ENCODE results near the gene CASK. TPM values are rescaled to one million over a fixed set of nuclear protein-coding genes. Genes with fewer than 3 reads are reported as not detected.

Gene CASK
- total RNA-seq, 1 experiment from 2014 or later: 33.5 TPM

GRCh38 chrX:41600291-41600690, 323.1 kb downstream of the CASK start:
- CTCF ChIA-PET: no interaction called here
- Histone ChIP-seq H3K9me3 (ENCODE audit: control insufficient read depth, insufficient read depth, low read depth, low read length) (no peaks in the 10 kb centered on the region), H3K27ac (ENCODE audit: low read length) (no peak overlapping the region), H3K4me3 (ENCODE audit: low read depth in 2 of 2, low read length in 2 of 2) (no peak overlapping the region), H3K4me1 (ENCODE audit: control insufficient read depth, insufficient read depth, low read length) (no peaks in the 10 kb centered on the region), H3K27me3 (ENCODE audit: control insufficient read depth, insufficient read depth, low read length) (no peaks in the 10 kb centered on the region), H3K36me3 (ENCODE audit: control insufficient read depth, insufficient read depth, low read length) (no peaks in the 10 kb centered on the region)
- intact Hi-C loops (cut with micrococcal nuclease; ENCODE audit: unreplicated experiment): no loop called here
- in situ Hi-C loops (cut with HindIII; ENCODE audit: low pct_unique_long_range_greater_than_20kb, low sequenced_read_pairs): no loop called here
- POLR2A ChIA-PET: no interaction called here
- no peak for DNase-seq (ENCODE audit: low read depth, low spot score)
- BruUV-seq (replicated peaks): no TSS peak
- no peak for ATAC-seq
- TF ChIP-seq CTCF (IDR thresholded peaks at IDR 0.05): no peak
- TF ChIP-seq POLR2AphosphoS5 (IDR thresholded peaks at IDR 0.05; ENCODE audit: low read depth, low read length): no peak
- no peak for TF ChIP-seq REST (IDR thresholded peaks at IDR 0.05; ENCODE audit: insufficient read depth in 1 of 2, low read depth in 2 of 2, low read length in 1 of 2)
- no peak for TF ChIP-seq TCF7L2 (IDR thresholded peaks at IDR 0.05; ENCODE audit: low read depth, low read length)
- TF ChIP-seq SIN3A (IDR thresholded peaks at IDR 0.05; ENCODE audit: borderline replicate concordance, insufficient read depth, low read depth, low read length): no peak

- H3K4me1 ChIP-seq (ENCODE audit: control insufficient read depth, insufficient read depth, low read length): no peaks in the 10 kb centered on the region
- in situ Hi-C loops (cut with HindIII; ENCODE audit: low pct_unique_long_range_greater_than_20kb, low sequenced_read_pairs) (no loop called here), intact Hi-C loops (cut with micrococcal nuclease; ENCODE audit: unreplicated experiment) (no loop called here)
- ChIA-PET CTCF (no interaction called here), POLR2A (no interaction called here)
- DNase-seq (ENCODE audit: low read depth, low spot score) (no peak), ATAC-seq (no peak)
- H3K27ac ChIP-seq (ENCODE audit: low read length): no peak overlapping the region
- no peak overlapping the region for H3K4me3 ChIP-seq (ENCODE audit: low read depth in 2 of 2, low read length in 2 of 2)
- no peaks in the 10 kb centered on the region for H3K36me3 ChIP-seq (ENCODE audit: control insufficient read depth, insufficient read depth, low read length)
- TF ChIP-seq SIN3A (IDR thresholded peaks at IDR 0.05; ENCODE audit: borderline replicate concordance, insufficient read depth, low read depth, low read length) (no peak), REST (IDR thresholded peaks at IDR 0.05; ENCODE audit: insufficient read depth in 1 of 2, low read depth in 2 of 2, low read length in 1 of 2) (no peak), TCF7L2 (IDR thresholded peaks at IDR 0.05; ENCODE audit: low read depth, low read length) (no peak), CTCF (IDR thresholded peaks at IDR 0.05) (no peak), POLR2AphosphoS5 (IDR thresholded peaks at IDR 0.05; ENCODE audit: low read depth, low read length) (no peak)
- no TSS peak for BruUV-seq (replicated peaks)
- H3K9me3 ChIP-seq (ENCODE audit: control insufficient read depth, insufficient read depth, low read depth, low read length): no peaks in the 10 kb centered on the region
- no peaks in the 10 kb centered on the region for H3K27me3 ChIP-seq (ENCODE audit: control insufficient read depth, insufficient read depth, low read length)
Measured at GRCh38 chrX:41599507-41599906, 323.8 kb downstream of the CASK start.

All from Panc1 (cell line).